Endothelial cell of umbilical vein (primary cell): ENCODE measurements around the gene MARVELD3. TPM values are rescaled to one million over a fixed set of nuclear protein-coding genes. Genes with fewer than 3 reads are reported as not detected.

Experiments used
- BruUV-seq: library from RNA; stranded (reverse); fragments of 400-500 nt; replicated peaks from 2 replicates; lab custom pipeline; 2021; lab: Mats Ljungman, UMichigan
- CTCF ChIA-PET: fragments of 300-600, 350-600 bp; sonication (Branson Sonifier 250); formaldehyde crosslinking; loops from one replicate; lab custom pipeline; 2021; ENCODE audit warnings: antibody characterized with exemption, inconsistent platforms; lab: Charles Lee
- POLR2A ChIA-PET: fragments of 300-600, 350-600 bp; sonication (Branson Sonifier 250); formaldehyde crosslinking; loops from one replicate; lab custom pipeline; 2021; ENCODE audit warnings: antibody characterized with exemption, inconsistent platforms; lab: Charles Lee
- DNase-seq: peaks from one replicate; pipeline ENCODE4 v3.0.0-alpha.2; 2011; ENCODE audit warnings: low read depth, low spot score
- FAIRE-seq: peaks from 2 replicates; lab custom pipeline; 2011; peaks lifted over from hg19 to GRCh38; lab: Jason Lieb, UNC
- H2AFZ ChIP-seq: 2 replicates; pipeline ENCODE4 v1.6.0; 2012; ENCODE audit warnings: low read depth, low read length, control low read depth, inconsistent platforms
- H3K27ac ChIP-seq: 2 replicates; pipeline ENCODE4 v1.5.1; 2011; ENCODE audit warnings: low read depth, mild to moderate bottlenecking, control low read depth, low read length, moderate library complexity; ENCODE audit not compliant: insufficient read depth
- H3K27me3 ChIP-seq, 2 experiments: 2 replicates each; pipeline versions ENCODE4 v1.6.0 to v1.6.1; 2011; ENCODE audit warnings: low read length in 2 of 2, mixed read lengths in 1 of 2; ENCODE audit not compliant: control insufficient read depth in 2 of 2, insufficient read depth in 2 of 2
- H3K36me3 ChIP-seq, 2 experiments: 2 replicates in 1 of 2; 3 replicates in 1 of 2; pipeline ENCODE4 v1.5.1; 2011; ENCODE audit warnings: low read length in 2 of 2, mild to moderate bottlenecking in 1 of 2, moderate library complexity in 1 of 2; ENCODE audit not compliant: control insufficient read depth in 2 of 2, insufficient read depth in 2 of 2; ENCODE audit errors: extremely low read depth in 1 of 2
- H3K4me1 ChIP-seq: 3 replicates; pipeline ENCODE4 v1.5.1; 2011; ENCODE audit warnings: mild to moderate bottlenecking, low read length; ENCODE audit not compliant: control insufficient read depth, insufficient read depth; ENCODE audit errors: extremely low read depth
- H3K4me2 ChIP-seq: 2 replicates; pipeline ENCODE4 v1.6.1; 2011; ENCODE audit warnings: low read length, control low read depth, mixed read lengths; ENCODE audit not compliant: insufficient read depth
- H3K4me3 ChIP-seq, 3 experiments: fragments of 200-600 bp in 1 of 3; sonication (generic), shearing (Covaris generic) in 1 of 3; replicated peaks in 1 of 3; 2 replicates each; pipeline ENCODE4 v1.5.1; 2011 to 2016; ENCODE audit warnings: control low read depth in 3 of 3, low read length in 3 of 3, mild to moderate bottlenecking in 2 of 3, inconsistent platforms in 1 of 3, low read depth in 1 of 3, moderate library complexity in 1 of 3; ENCODE audit not compliant: insufficient read depth in 1 of 3
- H3K79me2 ChIP-seq: 2 replicates; pipeline ENCODE4 v1.6.0; 2012; ENCODE audit warnings: low read length, inconsistent platforms; ENCODE audit not compliant: control insufficient read depth, insufficient read depth
- H3K9ac ChIP-seq: replicated peaks from 2 replicates; pipeline ENCODE3; 2011; ENCODE audit warnings: low read length, control low read depth; ENCODE audit not compliant: insufficient read depth; ENCODE audit errors: extremely low read depth
- H3K9me1 ChIP-seq: replicated peaks from 3 replicates; pipeline ENCODE4 v1.6.0; 2011; ENCODE audit warnings: mild to moderate bottlenecking, low read length; ENCODE audit not compliant: control insufficient read depth, insufficient read depth; ENCODE audit errors: extremely low read depth
- H3K9me3 ChIP-seq: replicated peaks from 2 replicates; pipeline ENCODE4 v1.5.1; 2012; ENCODE audit warnings: low read length, inconsistent platforms; ENCODE audit not compliant: control insufficient read depth, insufficient read depth
- H4K20me1 ChIP-seq: replicated peaks from 2 replicates; pipeline ENCODE3; 2011; ENCODE audit warnings: mild to moderate bottlenecking, low read length; ENCODE audit not compliant: control insufficient read depth, insufficient read depth; ENCODE audit errors: extremely low read depth
- EZH2 ChIP-seq: IDR thresholded peaks from 2 replicates; pipeline ENCODE4 v1.6.1; 2012; ENCODE audit warnings: borderline replicate concordance, low read depth, mild to moderate bottlenecking, moderate library complexity, low read length, inconsistent platforms; ENCODE audit not compliant: severe bottlenecking
- FOS ChIP-seq: IDR thresholded peaks from 2 replicates; pipeline ENCODE4 v1.6.1; 2011; ENCODE audit warnings: mild to moderate bottlenecking, low read length, moderate library complexity, borderline replicate concordance; ENCODE audit not compliant: insufficient read depth
- GATA2 ChIP-seq: IDR thresholded peaks from 2 replicates; pipeline ENCODE4 v1.7.0; 2011; ENCODE audit warnings: low read depth, mild to moderate bottlenecking, moderate library complexity, mixed read lengths, low read length; ENCODE audit not compliant: insufficient read length, insufficient read depth
- JUN ChIP-seq: IDR thresholded peaks from 2 replicates; pipeline ENCODE4 v1.6.1; 2011; ENCODE audit warnings: borderline replicate concordance, low read depth; ENCODE audit not compliant: insufficient read length, insufficient read depth
- MAX ChIP-seq: IDR thresholded peaks from 2 replicates; pipeline ENCODE4 v1.6.1; 2011; ENCODE audit not compliant: insufficient read depth, insufficient read length
- MYC ChIP-seq: IDR thresholded peaks from one replicate; pipeline ENCODE4 v1.6.1; 2011; ENCODE audit warnings: mild to moderate bottlenecking, low read depth, low read length
- POLR2A ChIP-seq: IDR thresholded peaks from 2 replicates; pipeline ENCODE4 v1.6.1; 2012; ENCODE audit warnings: low read depth, mild to moderate bottlenecking, control low read depth, low read length
- POLR2AphosphoS5 ChIP-seq: IDR thresholded peaks from 2 replicates; pipeline ENCODE4 v1.6.1; 2012; ENCODE audit warnings: low read depth, mild to moderate bottlenecking, control low read depth, low read length, moderate library complexity; ENCODE audit not compliant: insufficient read depth
- dilution Hi-C: fragments of 300-500 bp; cut with MboI; formaldehyde crosslinking; loops from one replicate; pipeline ENCODE4 v1.15.0; 2019; ENCODE audit warnings: low sequenced_read_pairs; ENCODE audit not compliant: extremely low pct_ligation_motif_present
- intact Hi-C: fragments of 100-400 bp; cut with micrococcal nuclease; formaldehyde crosslinking; loops from one replicate; pipeline ENCODE4 v1.10.0; 2022
- polyA plus RNA-seq, 4 experiments: library from polyadenylated mRNA; depleted of rRNA in 3 of 4; stranded (reverse) in 3 of 4; unstranded in 1 of 4; fragments of >200 nt; gene quantifications; 2 replicates each; pipeline versions ENCODE4 v1.2.1 to v1.2.3, GENCODE V29; 2011 to 2012; ENCODE audit warnings: missing spikeins in 1 of 4
- total RNA-seq: library from RNA; stranded (reverse); gene quantifications from 2 replicates; pipeline ENCODE4 v1.2.3, GENCODE V29; 2021
- TF ChIP-seq, protein P1 (sequence below), 2 donors: IDR thresholded peaks; 1 replicate in 1 of 2; 2 replicates in 1 of 2; pipeline ENCODE4 v1.5.1; 2011; ENCODE audit warnings: low read length in 2 of 2, mild to moderate bottlenecking in 2 of 2, moderate library complexity in 2 of 2, control low read depth in 1 of 2, inconsistent platforms in 1 of 2, low read depth in 1 of 2; ENCODE audit not compliant: insufficient read depth in 1 of 2; ENCODE audit errors: extremely low read depth in 1 of 2

MARVELD3 gene
- total and polyA plus RNA-seq, 2 donors (not counting 3 experiments of a cell fraction or from before 2014, with no cell fraction given), result not detected

DNA sequence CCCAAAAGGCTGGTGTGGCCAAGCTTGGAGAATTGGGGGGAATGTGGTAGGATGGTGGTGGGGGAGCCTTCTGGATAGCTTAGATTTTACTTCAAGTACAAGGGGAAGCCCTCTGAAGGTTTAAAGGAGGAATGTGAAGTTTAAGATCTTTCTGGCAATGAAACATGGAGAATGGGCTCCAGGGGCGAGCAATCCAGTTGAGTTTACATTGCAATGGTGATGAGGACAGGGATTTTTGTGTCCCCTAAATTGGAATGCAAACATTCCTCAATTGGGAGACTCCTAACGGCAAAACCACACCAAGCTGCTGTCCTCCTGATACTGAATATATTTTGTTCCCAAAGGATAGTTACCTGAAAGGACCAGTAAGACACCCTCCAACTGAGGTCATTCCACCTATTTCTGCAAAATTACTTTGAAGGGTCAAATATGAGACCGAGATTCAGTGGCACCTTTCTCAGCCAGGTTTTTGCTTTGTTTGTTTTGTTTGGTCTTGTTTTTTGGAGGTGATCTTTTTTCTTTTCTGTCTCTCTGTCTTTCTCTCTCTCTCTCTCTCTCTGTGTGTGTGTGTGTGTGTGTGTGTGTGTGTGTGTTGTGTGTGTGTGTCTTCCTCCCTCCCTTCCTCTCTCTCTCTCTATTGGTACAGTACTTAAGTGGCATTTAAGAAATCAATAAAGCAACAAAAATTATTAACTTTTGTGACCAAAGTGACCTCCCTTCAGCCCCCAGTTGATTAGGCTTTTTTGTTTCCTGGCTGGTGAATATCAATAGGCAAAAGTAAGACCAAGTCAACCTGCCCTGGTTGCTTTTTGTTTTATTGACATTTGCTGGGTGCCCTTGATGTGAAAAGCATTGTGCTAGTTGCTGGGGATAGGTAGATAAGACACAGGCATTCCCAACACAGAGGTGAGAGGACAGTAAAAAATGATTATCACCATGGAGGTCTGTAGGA is 32.7 kb upstream of the MARVELD3 start:
- Histone ChIP-seq H3K79me2 (no peaks in the 10 kb centered on the region), H3K27ac (no peak overlapping the region), H3K9ac (no peak overlapping the region), H3K9me1 (no peaks in the 10 kb centered on the region), H3K27me3 (no peaks in the 10 kb centered on the region), H3K9me3 (no peaks in the 10 kb centered on the region), H3K4me3 (no peak overlapping the region), H3K4me2 (no peak overlapping the region), H3K4me1 (no peaks in the 10 kb centered on the region), H4K20me1 (no peaks in the 10 kb centered on the region), H2AFZ (no peak overlapping the region), H3K36me3 (no peaks in the 10 kb centered on the region)
- intact Hi-C loops (no loop called here), dilution Hi-C loops (no loop called here)
- POLR2A ChIA-PET, result no interaction called here
- CTCF ChIA-PET, result interaction anchor here (1.4 to 2.5 kb wide), 3 partner anchors 15 to 18 kb away, joined by 4 to 10 read pairs (median 4); no protein-coding TSS in a partner anchor
- no peak for DNase-seq
- no TSS peak for BruUV-seq
- TF ChIP-seq JUN, result no peak
- no peak for TF ChIP-seq POLR2A
- TF ChIP-seq FOS, result no peak
- TF ChIP-seq, protein P1, sequence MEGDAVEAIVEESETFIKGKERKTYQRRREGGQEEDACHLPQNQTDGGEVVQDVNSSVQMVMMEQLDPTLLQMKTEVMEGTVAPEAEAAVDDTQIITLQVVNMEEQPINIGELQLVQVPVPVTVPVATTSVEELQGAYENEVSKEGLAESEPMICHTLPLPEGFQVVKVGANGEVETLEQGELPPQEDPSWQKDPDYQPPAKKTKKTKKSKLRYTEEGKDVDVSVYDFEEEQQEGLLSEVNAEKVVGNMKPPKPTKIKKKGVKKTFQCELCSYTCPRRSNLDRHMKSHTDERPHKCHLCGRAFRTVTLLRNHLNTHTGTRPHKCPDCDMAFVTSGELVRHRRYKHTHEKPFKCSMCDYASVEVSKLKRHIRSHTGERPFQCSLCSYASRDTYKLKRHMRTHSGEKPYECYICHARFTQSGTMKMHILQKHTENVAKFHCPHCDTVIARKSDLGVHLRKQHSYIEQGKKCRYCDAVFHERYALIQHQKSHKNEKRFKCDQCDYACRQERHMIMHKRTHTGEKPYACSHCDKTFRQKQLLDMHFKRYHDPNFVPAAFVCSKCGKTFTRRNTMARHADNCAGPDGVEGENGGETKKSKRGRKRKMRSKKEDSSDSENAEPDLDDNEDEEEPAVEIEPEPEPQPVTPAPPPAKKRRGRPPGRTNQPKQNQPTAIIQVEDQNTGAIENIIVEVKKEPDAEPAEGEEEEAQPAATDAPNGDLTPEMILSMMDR (IDR thresholded peaks at IDR 0.05; ENCODE audit: extremely low read depth in 1 of 2, insufficient read depth in 1 of 2, low read depth in 1 of 2, low read length in 2 of 2), result no peak
- no peak for TF ChIP-seq GATA2
- no peak for TF ChIP-seq MAX
- no peak for TF ChIP-seq MYC
- no peak for TF ChIP-seq EZH2
- no peak for TF ChIP-seq POLR2AphosphoS5
- FAIRE-seq, result no peak
